Skin epidermis (tissue), 12 donors: ENCODE results near the gene SPAG9.

ENCODE experiments used
- H3K27ac ChIP-seq, 21 experiments: fragments of 200-600 bp; sonication (generic) in 11 of 21; one replicate each; pipeline ENCODE4 v1.5.0; 2020; ENCODE audit warnings: mild to moderate bottlenecking in 3 of 21, inconsistent platforms in 2 of 21, moderate library complexity in 2 of 21
- H3K4me3 ChIP-seq, 7 experiments: fragments of 200-600 bp; sonication (generic) in 2 of 7; one replicate each; pipeline ENCODE4 v1.5.0; 2020; ENCODE audit warnings: inconsistent platforms in 2 of 7, mild to moderate bottlenecking in 2 of 7, moderate library complexity in 1 of 7

The SPAG9 gene

GRCh38 chr17:50966163-50966666, 154.5 kb downstream of the SPAG9 start:
- no peak overlapping the region for H3K4me3 ChIP-seq
- H3K27ac ChIP-seq, result no peak overlapping the region

- Histone ChIP-seq H3K4me3 (no peak overlapping the region), H3K27ac (no peak overlapping the region)
Observed at GRCh38 chr17:50963139-50963538, 157.5 kb downstream of the SPAG9 start.

GRCh38 chr17:50961282-50962220, 159.1 kb downstream of the SPAG9 start:
- Histone ChIP-seq H3K27ac (no peak overlapping the region), H3K4me3 (no peak overlapping the region)

- H3K4me3 ChIP-seq, result no peak overlapping the region
- H3K27ac ChIP-seq, result no peak overlapping the region
Observed at GRCh38 chr17:50959341-50959740, 161.3 kb downstream of the SPAG9 start.

GRCh38 chr17:50957600-50958575, 162.8 kb downstream of the SPAG9 start:
- Histone ChIP-seq H3K4me3 (no peak overlapping the region), H3K27ac (no peak overlapping the region)

GRCh38 chr17:50956750-50957523, 163.7 kb downstream of the SPAG9 start:
- Histone ChIP-seq H3K27ac (peak overlapping the region in 6 of 21 experiments; percentile 10 to 43 (median 22)), H3K4me3 (no peak overlapping the region)

GRCh38 chr17:50956409-50956749, 164.3 kb downstream of the SPAG9 start:
- no peak overlapping the region for H3K4me3 ChIP-seq
- peak overlapping the region in 6 of 21 experiments; percentile 10 to 40 (median 21) for H3K27ac ChIP-seq

- H3K27ac ChIP-seq, result peak overlapping the region in 11 of 21 experiments; percentile 7 to 87 (median 34)
- H3K4me3 ChIP-seq, result no peak overlapping the region
Observed at GRCh38 chr17:50955667-50956120, 165.0 kb downstream of the SPAG9 start.

GRCh38 chr17:50955160-50955559, 165.5 kb downstream of the SPAG9 start:
- peak overlapping the region in 12 of 21 experiments; percentile 7 to 87 (median 34) for H3K27ac ChIP-seq
- H3K4me3 ChIP-seq, result no peak overlapping the region

GRCh38 chr17:50954641-50955121, 166.0 kb downstream of the SPAG9 start:
- H3K27ac ChIP-seq, result peak overlapping the region in 17 of 21 experiments; percentile 7 to 87 (median 37)
- no peak overlapping the region for H3K4me3 ChIP-seq

- no peak overlapping the region for H3K4me3 ChIP-seq
- peak overlapping the region in 19 of 21 experiments; percentile 4 to 87 (median 60) for H3K27ac ChIP-seq
Observed at GRCh38 chr17:50953831-50954601, 166.7 kb downstream of the SPAG9 start.

GRCh38 chr17:50953518-50953830, 167.2 kb downstream of the SPAG9 start:
- Histone ChIP-seq H3K4me3 (no peak overlapping the region), H3K27ac (peak overlapping the region in 17 of 21 experiments; percentile 8 to 87 (median 64))

GRCh38 chr17:50952889-50953288, 167.8 kb downstream of the SPAG9 start:
- Histone ChIP-seq H3K27ac (peak overlapping the region in 6 of 21 experiments; percentile 1 to 87 (median 54)), H3K4me3 (no peak overlapping the region)

- Histone ChIP-seq H3K4me3 (no peak overlapping the region), H3K27ac (peak overlapping the region in 8 of 21 experiments; percentile 13 to 87 (median 53))
Observed at GRCh38 chr17:50952013-50952412, 168.7 kb downstream of the SPAG9 start.

GRCh38 chr17:50949989-50950877, 170.4 kb downstream of the SPAG9 start:
- peak overlapping the region in 1 of 7 experiments; percentile 17 for H3K4me3 ChIP-seq
- peak overlapping the region in 20 of 21 experiments; percentile 64 to 93 (median 82) for H3K27ac ChIP-seq

GRCh38 chr17:50949128-50949988, 171.3 kb downstream of the SPAG9 start:
- H3K27ac ChIP-seq, result peak overlapping the region in 20 of 21 experiments; percentile 64 to 93 (median 82)

More at GRCh38 chr17:50949128-50949988, 171.3 kb downstream of the SPAG9 start:
- H3K4me3 ChIP-seq, result no peak overlapping the region
